Endodermal cell (in vitro differentiated cells): Measurements from ENCODE around the gene SNORC. TPM values are rescaled to one million over a fixed set of nuclear protein-coding genes. Genes with fewer than 3 reads are reported as not detected.
A peak's percentile ranks its signal among the peaks of the same experiment; 100 is the strongest.

Source experiments
- DNase-seq: peaks from one replicate; pipeline ENCODE4 v3.0.0-alpha.2; 2017
- H3K27ac ChIP-seq: 2 replicates; pipeline ENCODE4 v1.5.1; 2013; ENCODE audit warnings: mild to moderate bottlenecking, low read depth, low read length, moderate library complexity
- H3K27me3 ChIP-seq: 2 replicates; pipeline ENCODE4 v1.6.1; 2013; ENCODE audit warnings: mild to moderate bottlenecking, low read length, moderate library complexity; ENCODE audit not compliant: insufficient read depth, control insufficient read depth, poor library complexity, severe bottlenecking
- H3K36me3 ChIP-seq: 2 replicates; pipeline ENCODE4 v1.7.0; 2013; ENCODE audit warnings: mild to moderate bottlenecking, low read length, moderate library complexity; ENCODE audit not compliant: control insufficient read depth, insufficient read depth
- H3K4me1 ChIP-seq: one replicate; pipeline ENCODE4 v1.7.0; 2013; ENCODE audit warnings: low read length; ENCODE audit not compliant: control insufficient read depth, insufficient read depth
- H3K4me3 ChIP-seq: 2 replicates; pipeline ENCODE4 v1.5.1; 2013; ENCODE audit warnings: mild to moderate bottlenecking, low read length, moderate library complexity
- H3K9ac ChIP-seq: 2 replicates; pipeline ENCODE4 v1.6.1; 2013; ENCODE audit warnings: mild to moderate bottlenecking, low read length, moderate library complexity; ENCODE audit not compliant: poor library complexity, severe bottlenecking; ENCODE audit errors: extremely low read depth
- H3K9me3 ChIP-seq: 2 replicates; pipeline ENCODE4 v1.6.1; 2013; ENCODE audit warnings: mild to moderate bottlenecking, low read length, moderate library complexity; ENCODE audit not compliant: control insufficient read depth
- H3K27ac Mint-ChIP-seq: 2 replicates; pipeline ENCODE4 v1.8.0; 2020; ENCODE audit warnings: mixed read lengths
- H3K27me3 Mint-ChIP-seq: 2 replicates; pipeline ENCODE4 v1.8.0; 2021; ENCODE audit warnings: mild to moderate bottlenecking, mixed read lengths; ENCODE audit not compliant: insufficient read depth
- H3K36me3 Mint-ChIP-seq: 2 replicates; pipeline ENCODE4 v1.8.0; 2020; ENCODE audit warnings: low read depth, mixed read lengths
- H3K4me1 Mint-ChIP-seq: 2 replicates; pipeline ENCODE4 v1.8.0; 2020; ENCODE audit warnings: mixed read lengths
- H3K4me3 Mint-ChIP-seq: 2 replicates; pipeline ENCODE4 v1.8.0; 2020; ENCODE audit warnings: mild to moderate bottlenecking, moderate library complexity, mixed read lengths
- H3K9me3 Mint-ChIP-seq: 2 replicates; pipeline ENCODE4 v1.8.0; 2020; ENCODE audit warnings: mild to moderate bottlenecking, mixed read lengths
- CTCF ChIP-seq: fragments of 200-600 bp; sonication (generic); conservative IDR thresholded peaks from 2 replicates; pipeline ENCODE4 v1.5.0; 2021; ENCODE audit warnings: antibody characterized with exemption, mild to moderate bottlenecking
- WGBS, 2 experiments: methylation state at CpG; one replicate each; pipeline versions ENCODE4 v1.1.5 to v1.1.7; 2013; ENCODE audit warnings: missing lambda C conversion rate in 2 of 2, mixed read lengths in 1 of 2; ENCODE audit not compliant: insufficient coverage in 1 of 2, insufficient read length in 1 of 2; 5-methylcytosine and 5-hydroxymethylcytosine counted together
- total RNA-seq, 2 donors: library from RNA; stranded (reverse); fragmentation: NEBNext Ultra II Directional in 1 of 2; extraction: Animal tissue kit (Norgen Biotek cat#: 25700) in 1 of 2; gene quantifications; 2 replicates in 1 of 2; 3 replicates in 1 of 2; pipeline ENCODE4 v1.2.1, GENCODE V29; 2021

The SNORC gene
- total RNA-seq, 2 donors from 2014 or later, result 3.6 to 5.0 TPM

GRCh38 chr2:232888099-232888836 is 18.2 kb downstream of the SNORC start:
- Histone ChIP-seq H3K9ac (no peak overlapping the region), H3K36me3 (no peaks in the 10 kb centered on the region), H3K4me3 (no peak overlapping the region), H3K4me1 (no peaks in the 10 kb centered on the region), H3K27me3 (no peaks in the 10 kb centered on the region), H3K9me3 (no peaks in the 10 kb centered on the region), H3K27ac (no peak overlapping the region)
- DNase-seq, result peak; percentile 40
- Mint-ChIP-seq H3K36me3 (no peaks in the 10 kb centered on the region), H3K4me3 (no peak overlapping the region), H3K27me3 (no peaks in the 10 kb centered on the region), H3K27ac (no peak overlapping the region), H3K9me3 (no peaks in the 10 kb centered on the region), H3K4me1 (peaks cover 11% of the 10 kb centered on the region)
- no peak for TF ChIP-seq CTCF
- WGBS, 2 experiments, result 92 to 95% methylated on average over 14 to 21 of the region's 21 CpGs

- Mint-ChIP-seq H3K9me3 (no peaks in the 10 kb centered on the region), H3K27me3 (no peaks in the 10 kb centered on the region), H3K4me1 (peaks cover 11% of the 10 kb centered on the region), H3K4me3 (no peak overlapping the region), H3K36me3 (no peaks in the 10 kb centered on the region), H3K27ac (no peak overlapping the region)
- no peak for TF ChIP-seq CTCF
- no peak overlapping the region for H3K9ac ChIP-seq
- no peak overlapping the region for H3K27ac ChIP-seq
- H3K4me3 ChIP-seq, result no peak overlapping the region
- H3K36me3 ChIP-seq, result no peaks in the 10 kb centered on the region
- peak; percentile 34 for DNase-seq
- WGBS, 2 experiments, result 88 to 91% methylated on average over 11 to 14 of the region's 14 CpGs
- H3K4me1 ChIP-seq, result no peaks in the 10 kb centered on the region
- no peaks in the 10 kb centered on the region for H3K9me3 ChIP-seq
- no peaks in the 10 kb centered on the region for H3K27me3 ChIP-seq
Measured at GRCh38 chr2:232888839-232889529, 18.9 kb downstream of the SNORC start.

- WGBS, 2 experiments, result 85 to 91% methylated on average over 4 to 5 of the region's 5 CpGs
- no peaks in the 10 kb centered on the region for H3K36me3 ChIP-seq
- peak; percentile 33 for DNase-seq
Measured at GRCh38 chr2:232889876-232890401, 19.9 kb downstream of the SNORC start.

More at GRCh38 chr2:232889876-232890401, 19.9 kb downstream of the SNORC start:
- H3K9ac ChIP-seq, result no peak overlapping the region
- H3K27ac Mint-ChIP-seq, result no peak overlapping the region
- H3K27ac ChIP-seq, result no peak overlapping the region
- no peaks in the 10 kb centered on the region for H3K9me3 ChIP-seq
- H3K4me1 ChIP-seq, result no peaks in the 10 kb centered on the region
- H3K27me3 ChIP-seq, result no peaks in the 10 kb centered on the region
- H3K4me1 Mint-ChIP-seq, result peaks cover 11% of the 10 kb centered on the region
- H3K4me3 ChIP-seq, result no peak overlapping the region
- H3K27me3 Mint-ChIP-seq, result no peaks in the 10 kb centered on the region
- no peak for TF ChIP-seq CTCF
- H3K36me3 Mint-ChIP-seq, result no peaks in the 10 kb centered on the region
- no peak overlapping the region for H3K4me3 Mint-ChIP-seq
- no peaks in the 10 kb centered on the region for H3K9me3 Mint-ChIP-seq
